Measurements from ENCODE around the gene GALNT18.

DNA sequence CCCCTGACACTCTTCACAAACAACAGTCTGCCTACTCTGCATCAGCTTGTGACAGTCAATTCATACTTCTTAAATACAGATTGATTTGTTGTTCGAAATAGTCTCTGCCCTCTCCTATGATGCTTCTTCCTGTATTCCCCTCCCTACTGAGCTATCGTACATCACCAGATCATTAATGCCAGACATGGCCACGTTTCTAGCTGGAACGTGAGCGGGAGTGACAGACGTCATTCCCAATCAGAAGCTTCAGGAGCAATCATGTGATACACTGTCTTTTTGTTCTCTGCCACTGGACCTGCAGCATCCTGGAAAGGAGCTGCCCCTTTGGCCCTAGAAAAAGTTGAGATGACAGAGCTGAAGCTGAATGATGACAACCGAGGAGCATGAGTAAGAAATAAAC, 317.3 kb downstream of the GALNT18 start:
- TF ChIP-seq, protein P1, sequence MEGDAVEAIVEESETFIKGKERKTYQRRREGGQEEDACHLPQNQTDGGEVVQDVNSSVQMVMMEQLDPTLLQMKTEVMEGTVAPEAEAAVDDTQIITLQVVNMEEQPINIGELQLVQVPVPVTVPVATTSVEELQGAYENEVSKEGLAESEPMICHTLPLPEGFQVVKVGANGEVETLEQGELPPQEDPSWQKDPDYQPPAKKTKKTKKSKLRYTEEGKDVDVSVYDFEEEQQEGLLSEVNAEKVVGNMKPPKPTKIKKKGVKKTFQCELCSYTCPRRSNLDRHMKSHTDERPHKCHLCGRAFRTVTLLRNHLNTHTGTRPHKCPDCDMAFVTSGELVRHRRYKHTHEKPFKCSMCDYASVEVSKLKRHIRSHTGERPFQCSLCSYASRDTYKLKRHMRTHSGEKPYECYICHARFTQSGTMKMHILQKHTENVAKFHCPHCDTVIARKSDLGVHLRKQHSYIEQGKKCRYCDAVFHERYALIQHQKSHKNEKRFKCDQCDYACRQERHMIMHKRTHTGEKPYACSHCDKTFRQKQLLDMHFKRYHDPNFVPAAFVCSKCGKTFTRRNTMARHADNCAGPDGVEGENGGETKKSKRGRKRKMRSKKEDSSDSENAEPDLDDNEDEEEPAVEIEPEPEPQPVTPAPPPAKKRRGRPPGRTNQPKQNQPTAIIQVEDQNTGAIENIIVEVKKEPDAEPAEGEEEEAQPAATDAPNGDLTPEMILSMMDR (conservative IDR thresholded peaks at IDR 0.05; ENCODE audit: low read length), result no peak
- no peak for TF ChIP-seq EZH2phosphoT487 (IDR thresholded peaks at IDR 0.05; ENCODE audit: borderline replicate concordance, low read depth, low read length)

Data from OCI-LY7 (cell line).